ENCODE data around the gene AHRR. TPM values are rescaled to one million over a fixed set of nuclear protein-coding genes. Genes with fewer than 3 reads are reported as not detected.

AHRR gene
- total RNA-seq, 4 donors from 2014 or later: 1.3 to 8.8 (median 1.5) TPM

- intact Hi-C loops (cut with DNase I; ENCODE audit: low total_unique reads): no loop called here
- H3K36me3 ChIP-seq: no peaks in the 10 kb centered on the region
- H3K4me1 ChIP-seq: no peaks in the 10 kb centered on the region
- in situ Hi-C loops (cut with MboI; ENCODE audit: low pct_ligation_motif_present in 1 of 4, low pct_unique_long_range_greater_than_20kb in 1 of 4, low sequenced_read_pairs in 3 of 4): no loop called here
- no peak for DNase-seq
- no peaks in the 10 kb centered on the region for H3K9me3 ChIP-seq
- peaks cover 2% of the 10 kb centered on the region for H3K27me3 ChIP-seq
- no peak for TF ChIP-seq POLR2AphosphoS5 (IDR thresholded peaks at IDR 0.05)
- TF ChIP-seq CTCF (IDR thresholded peaks at IDR 0.05): no peak
- TF ChIP-seq POLR2A (IDR thresholded peaks at IDR 0.05): no peak
- TF ChIP-seq EP300 (IDR thresholded peaks at IDR 0.05; ENCODE audit: low read depth): no peak
- no peak overlapping the region for H3K27ac ChIP-seq
- 89 to 91% methylated on average over 1 to 4 of the region's 4 CpGs for WGBS, 2 donors (ENCODE audit: low coverage in 1 of 2)
- H3K4me3 ChIP-seq: no peak overlapping the region
Observed at GRCh38 chr5:329121-329735, 7.7 kb downstream of the AHRR start.

- H3K9me3 ChIP-seq: no peaks in the 10 kb centered on the region
- intact Hi-C loops (cut with DNase I; ENCODE audit: low total_unique reads): no loop called here
Observed at GRCh38 chr5:329768-330167, 8.3 kb downstream of the AHRR start.

GRCh38 chr5:332843-333242 lies 11.3 kb downstream of the AHRR start:
- 53 to 65% methylated on average over 5 of the region's 5 CpGs for WGBS, 2 donors (ENCODE audit: low coverage in 1 of 2)
- in situ Hi-C loops (cut with MboI; ENCODE audit: low pct_ligation_motif_present in 1 of 4, low pct_unique_long_range_greater_than_20kb in 1 of 4, low sequenced_read_pairs in 3 of 4): no loop called here
- Histone ChIP-seq H3K27ac (no peak overlapping the region), H3K4me3 (no peak overlapping the region), H3K4me1 (no peaks in the 10 kb centered on the region), H3K9me3 (no peaks in the 10 kb centered on the region), H3K36me3 (no peaks in the 10 kb centered on the region), H3K27me3 (no peaks in the 10 kb centered on the region)
- DNase-seq: no peak
- intact Hi-C loops (cut with DNase I; ENCODE audit: low total_unique reads): no loop called here
- no peak for TF ChIP-seq EP300 (IDR thresholded peaks at IDR 0.05; ENCODE audit: low read depth)
- TF ChIP-seq POLR2A (IDR thresholded peaks at IDR 0.05): no peak
- no peak for TF ChIP-seq POLR2AphosphoS5 (IDR thresholded peaks at IDR 0.05)
- no peak for TF ChIP-seq CTCF (IDR thresholded peaks at IDR 0.05)

More at GRCh38 chr5:329768-330167, 8.3 kb downstream of the AHRR start:
- H3K27ac ChIP-seq: no peak overlapping the region
- DNase-seq: no peak
- no peaks in the 10 kb centered on the region for H3K27me3 ChIP-seq
- H3K4me3 ChIP-seq: no peak overlapping the region
- in situ Hi-C loops (cut with MboI; ENCODE audit: low pct_ligation_motif_present in 1 of 4, low pct_unique_long_range_greater_than_20kb in 1 of 4, low sequenced_read_pairs in 3 of 4): no loop called here
- WGBS, 2 donors (ENCODE audit: low coverage in 1 of 2): 71 to 80% methylated on average over 1 of the region's 1 CpG
- H3K4me1 ChIP-seq: no peaks in the 10 kb centered on the region
- H3K36me3 ChIP-seq: no peaks in the 10 kb centered on the region
- no peak for TF ChIP-seq CTCF (IDR thresholded peaks at IDR 0.05)
- TF ChIP-seq POLR2A (IDR thresholded peaks at IDR 0.05): no peak
- TF ChIP-seq EP300 (IDR thresholded peaks at IDR 0.05; ENCODE audit: low read depth): no peak
- no peak for TF ChIP-seq POLR2AphosphoS5 (IDR thresholded peaks at IDR 0.05)

- no peak overlapping the region for H3K4me3 ChIP-seq
- no peaks in the 10 kb centered on the region for H3K9me3 ChIP-seq
- 80 to 88% methylated on average over 2 of the region's 2 CpGs for WGBS, 2 donors (ENCODE audit: low coverage in 1 of 2)
- DNase-seq: no peak
- in situ Hi-C loops (cut with MboI; ENCODE audit: low pct_ligation_motif_present in 1 of 4, low pct_unique_long_range_greater_than_20kb in 1 of 4, low sequenced_read_pairs in 3 of 4) (no loop called here), intact Hi-C loops (cut with DNase I; ENCODE audit: low total_unique reads) (no loop called here)
- no peaks in the 10 kb centered on the region for H3K4me1 ChIP-seq
- H3K27me3 ChIP-seq: no peaks in the 10 kb centered on the region
- H3K27ac ChIP-seq: no peak overlapping the region
- no peak for TF ChIP-seq CTCF (IDR thresholded peaks at IDR 0.05)
- TF ChIP-seq POLR2AphosphoS5 (IDR thresholded peaks at IDR 0.05): no peak
- TF ChIP-seq EP300 (IDR thresholded peaks at IDR 0.05; ENCODE audit: low read depth): no peak
- TF ChIP-seq POLR2A (IDR thresholded peaks at IDR 0.05): no peak
- H3K36me3 ChIP-seq: no peaks in the 10 kb centered on the region
Observed at GRCh38 chr5:333945-334344, 12.4 kb downstream of the AHRR start.

All from transverse colon (tissue), 4 donors.